GM10266 (cell line): Measurements from ENCODE around the gene RAB36.

Experiments
- DNase-seq: peaks from one replicate; pipeline ENCODE4 v3.0.0; 2012; ENCODE audit errors: extremely low spot score
- CTCF ChIP-seq: IDR thresholded peaks from 2 replicates; pipeline ENCODE4 v1.5.1; 2012; ENCODE audit warnings: mild to moderate bottlenecking, low read depth; ENCODE audit not compliant: control insufficient read depth, insufficient read depth; ENCODE audit errors: missing control alignments

Gene RAB36

GRCh38 chr22:23109441-23109978 lies 35.8 kb upstream of the RAB36 start:
- DNase-seq: no peak
- no peak for TF ChIP-seq CTCF

- no peak for DNase-seq
These were observed 34.9 kb upstream of the RAB36 start for GRCh38 chr22:23110190-23110921.

GRCh38 chr22:23110922-23111527 lies 34.3 kb upstream of the RAB36 start:
- TF ChIP-seq CTCF: no peak
- no peak for DNase-seq

More at GRCh38 chr22:23110190-23110921, 34.9 kb upstream of the RAB36 start:
- no peak for TF ChIP-seq CTCF

GRCh38 chr22:23112472-23113012 lies 32.7 kb upstream of the RAB36 start:
- no peak for TF ChIP-seq CTCF

GRCh38 chr22:23113067-23113846 lies 32.0 kb upstream of the RAB36 start:
- no peak for TF ChIP-seq CTCF
- DNase-seq: no peak

More at GRCh38 chr22:23112472-23113012, 32.7 kb upstream of the RAB36 start:
- no peak for DNase-seq

GRCh38 chr22:23113847-23114720 lies 31.2 kb upstream of the RAB36 start:
- no peak for DNase-seq
- TF ChIP-seq CTCF: no peak
